GM19025 (cell line): ENCODE measurements around the gene EBF3.

Experiments
- ATAC-seq: cut with Tn5 transposase; IDR thresholded peaks from one replicate; pipeline ENCODE4 v1.9.1; 2021; ENCODE audit warnings: mild to moderate bottlenecking, low read depth, moderate library complexity; ENCODE audit not compliant: unreplicated experiment

Gene EBF3

GRCh38 chr10:129880191-129880870 lies 83.7 kb downstream of the EBF3 start:
- ATAC-seq, result no peak

GRCh38 chr10:129879655-129880054 lies 84.4 kb downstream of the EBF3 start:
- no peak for ATAC-seq

GRCh38 chr10:129878835-129879234 lies 85.2 kb downstream of the EBF3 start:
- no peak for ATAC-seq

GRCh38 chr10:129877773-129878371 lies 86.2 kb downstream of the EBF3 start:
- no peak for ATAC-seq

- no peak for ATAC-seq
These were observed 87.2 kb downstream of the EBF3 start for GRCh38 chr10:129876838-129877237.

GRCh38 chr10:129875993-129876726 lies 87.9 kb downstream of the EBF3 start:
- ATAC-seq, result no peak

GRCh38 chr10:129873351-129873750 lies 90.7 kb downstream of the EBF3 start:
- ATAC-seq, result no peak

GRCh38 chr10:129871966-129872365 lies 92.1 kb downstream of the EBF3 start:
- ATAC-seq, result no peak

- ATAC-seq, result no peak
These were observed 93.0 kb downstream of the EBF3 start for GRCh38 chr10:129870961-129871621.

- ATAC-seq, result no peak
These were observed 93.7 kb downstream of the EBF3 start for GRCh38 chr10:129870474-129870757.

- no peak for ATAC-seq
These were observed 94.2 kb downstream of the EBF3 start for GRCh38 chr10:129869596-129870473.

GRCh38 chr10:129868449-129869035 lies 95.5 kb downstream of the EBF3 start:
- ATAC-seq, result no peak

GRCh38 chr10:129867631-129868179 lies 96.4 kb downstream of the EBF3 start:
- no peak for ATAC-seq

GRCh38 chr10:129866894-129867293 lies 97.2 kb downstream of the EBF3 start:
- no peak for ATAC-seq

GRCh38 chr10:129865960-129866359 lies 98.1 kb downstream of the EBF3 start:
- ATAC-seq, result no peak

GRCh38 chr10:129865413-129865812 lies 98.7 kb downstream of the EBF3 start:
- ATAC-seq, result no peak

- ATAC-seq, result no peak
These were observed 99.4 kb downstream of the EBF3 start for GRCh38 chr10:129864601-129865126.

GRCh38 chr10:129864082-129864481 lies 100.0 kb downstream of the EBF3 start:
- no peak for ATAC-seq

GRCh38 chr10:129863201-129863663 lies 100.8 kb downstream of the EBF3 start:
- no peak for ATAC-seq
